ENCODE data around the gene SCP2.

GRCh38 chr1:52920791-52921291 lies 6.2 kb upstream of the SCP2 start:
- TF ChIP-seq, protein P1, sequence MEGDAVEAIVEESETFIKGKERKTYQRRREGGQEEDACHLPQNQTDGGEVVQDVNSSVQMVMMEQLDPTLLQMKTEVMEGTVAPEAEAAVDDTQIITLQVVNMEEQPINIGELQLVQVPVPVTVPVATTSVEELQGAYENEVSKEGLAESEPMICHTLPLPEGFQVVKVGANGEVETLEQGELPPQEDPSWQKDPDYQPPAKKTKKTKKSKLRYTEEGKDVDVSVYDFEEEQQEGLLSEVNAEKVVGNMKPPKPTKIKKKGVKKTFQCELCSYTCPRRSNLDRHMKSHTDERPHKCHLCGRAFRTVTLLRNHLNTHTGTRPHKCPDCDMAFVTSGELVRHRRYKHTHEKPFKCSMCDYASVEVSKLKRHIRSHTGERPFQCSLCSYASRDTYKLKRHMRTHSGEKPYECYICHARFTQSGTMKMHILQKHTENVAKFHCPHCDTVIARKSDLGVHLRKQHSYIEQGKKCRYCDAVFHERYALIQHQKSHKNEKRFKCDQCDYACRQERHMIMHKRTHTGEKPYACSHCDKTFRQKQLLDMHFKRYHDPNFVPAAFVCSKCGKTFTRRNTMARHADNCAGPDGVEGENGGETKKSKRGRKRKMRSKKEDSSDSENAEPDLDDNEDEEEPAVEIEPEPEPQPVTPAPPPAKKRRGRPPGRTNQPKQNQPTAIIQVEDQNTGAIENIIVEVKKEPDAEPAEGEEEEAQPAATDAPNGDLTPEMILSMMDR (conservative IDR thresholded peaks at IDR 0.05; ENCODE audit: low read depth, low read length) = no peak
- TF ChIP-seq EZH2 (IDR thresholded peaks at IDR 0.05; ENCODE audit: borderline replicate concordance, low read depth, low read length, poor library complexity, severe bottlenecking) = no peak

All from A673 (cell line).